Measurements from ENCODE around the gene KLLN. TPM values are rescaled to one million over a fixed set of nuclear protein-coding genes. Genes with fewer than 3 reads are reported as not detected.

KLLN gene
- total and polyA plus RNA-seq, 9 of the 15 experiments (the other 6 are each of a cell fraction or from before 2014, with no cell fraction given), result 0.07 to 0.40 (median 0.25) TPM

- TF ChIP-seq RBBP5 (IDR thresholded peaks at IDR 0.05; ENCODE audit: borderline replicate concordance, insufficient read depth, low read length, poor library complexity, severe bottlenecking) (peak; percentile 33), ATF1 (CRISPR knock-in tag; IDR thresholded peaks at IDR 0.05) (no peak), ATF1 (tag; IDR thresholded peaks at IDR 0.05) (0 out of 2 replicates have a peak, but pooled peaks have one; percentile 15), JUND (IDR thresholded peaks at IDR 0.05; ENCODE audit: borderline replicate concordance, low read depth, low read length) (peak; percentile 21; the same call in 1 of the 2 replicates), JUND (tag; IDR thresholded peaks at IDR 0.05; ENCODE audit: borderline replicate concordance, low read depth, low read length) (peak; percentile 30; the same call in 1 of the 3 replicates), ZNF518B (CRISPR knock-in tag; IDR thresholded peaks at IDR 0.05) (no peak), MEIS2 (IDR thresholded peaks at IDR 0.05; ENCODE audit: partially characterized antibody) (peak; percentile 2), NRF1 (conservative IDR thresholded peaks at IDR 0.05 in 1 of 2, IDR thresholded peaks at IDR 0.05 in 1 of 2) (no peak), DACH1 (IDR thresholded peaks at IDR 0.05; ENCODE audit: partially characterized antibody) (no peak), PML (IDR thresholded peaks at IDR 0.05; ENCODE audit: low read length) (no peak), KDM1A (IDR thresholded peaks at IDR 0.05) (peak; percentile 45 to 60; a peak in 2 of 4 replicates)
Observed at GRCh38 chr10:87818505-87819288, 44.6 kb downstream of the KLLN start (continued).
